Hematopoietic multipotent progenitor cell treated with erythropoietin and hydrocortisone succinate and interleukin-3 and kit ligand, for 8 days (in vitro differentiated cells): Measurements from ENCODE around the gene MLLT10.
A peak's percentile ranks its signal among the peaks of the same experiment; 100 is the strongest.

ENCODE experiments used
- DNase-seq: peaks from one replicate; pipeline ENCODE4 v3.0.0-alpha.2; 2015

MLLT10 gene

GRCh38 chr10:21650353-21650752, 116.3 kb downstream of the MLLT10 start:
- no peak for DNase-seq

GRCh38 chr10:21655236-21655635, 121.2 kb downstream of the MLLT10 start:
- DNase-seq, result no peak

GRCh38 chr10:21655687-21656086, 121.7 kb downstream of the MLLT10 start:
- no peak for DNase-seq

- no peak for DNase-seq
These were observed 127.1 kb downstream of the MLLT10 start for GRCh38 chr10:21661087-21661486.

- DNase-seq, result no peak
These were observed 127.9 kb downstream of the MLLT10 start for GRCh38 chr10:21661935-21662334.

- DNase-seq, result no peak
These were observed 128.6 kb downstream of the MLLT10 start for GRCh38 chr10:21662635-21663034.

GRCh38 chr10:21668831-21669230, 134.8 kb downstream of the MLLT10 start:
- DNase-seq, result no peak

GRCh38 chr10:21670391-21670790, 136.4 kb downstream of the MLLT10 start:
- DNase-seq, result no peak

GRCh38 chr10:21673668-21674067, 139.6 kb downstream of the MLLT10 start:
- DNase-seq, result no peak

GRCh38 chr10:21675157-21675796, 141.2 kb downstream of the MLLT10 start:
- DNase-seq, result peak; percentile 69

GRCh38 chr10:21677551-21677950, 143.5 kb downstream of the MLLT10 start:
- DNase-seq, result no peak

GRCh38 chr10:21681156-21681555, 147.1 kb downstream of the MLLT10 start:
- no peak for DNase-seq

- DNase-seq, result no peak
These were observed 153.4 kb downstream of the MLLT10 start for GRCh38 chr10:21687266-21688008.

GRCh38 chr10:21688009-21688332, 153.9 kb downstream of the MLLT10 start:
- no peak for DNase-seq

- DNase-seq, result no peak
These were observed 154.8 kb downstream of the MLLT10 start for GRCh38 chr10:21688870-21689269.

- no peak for DNase-seq
These were observed 155.8 kb downstream of the MLLT10 start for GRCh38 chr10:21689881-21690280.

GRCh38 chr10:21692916-21693315, 158.9 kb downstream of the MLLT10 start:
- no peak for DNase-seq

GRCh38 chr10:21693418-21693817, 159.4 kb downstream of the MLLT10 start:
- DNase-seq, result no peak

- no peak for DNase-seq
These were observed 160.6 kb downstream of the MLLT10 start for GRCh38 chr10:21694631-21695030.

- DNase-seq, result no peak
These were observed 162.3 kb downstream of the MLLT10 start for GRCh38 chr10:21696302-21696701.

- DNase-seq, result no peak
These were observed 165.5 kb downstream of the MLLT10 start for GRCh38 chr10:21699575-21699974.

- DNase-seq, result no peak
These were observed 166.4 kb downstream of the MLLT10 start for GRCh38 chr10:21700474-21700873.

GRCh38 chr10:21702633-21703111, 168.6 kb downstream of the MLLT10 start:
- peak; percentile 30 for DNase-seq

- no peak for DNase-seq
These were observed 171.3 kb downstream of the MLLT10 start for GRCh38 chr10:21705142-21705827.
